Measurements from ENCODE around the gene PKHD1. TPM values are rescaled to one million over a fixed set of nuclear protein-coding genes. Genes with fewer than 3 reads are reported as not detected.

PKHD1 gene
- total RNA-seq, 1 donor from 2014 or later = not detected

- intact Hi-C loops (cut with micrococcal nuclease) = no loop called here
Observed at GRCh38 chr6:51565472-51565871, 521.9 kb downstream of the PKHD1 start.

Other genes starting within 250 kb of the PKHD1 start
- gene IL17A, start 98.8 kb upstream of the PKHD1 start, total RNA-seq = not detected in 2 replicates
- 0.42 and 1.5 TPM in 2 replicates for gene IL17F, start 156.9 kb upstream of the PKHD1 start, total RNA-seq
- gene MCM3, start 197.1 kb upstream of the PKHD1 start, total RNA-seq = 136 and 142 TPM in 2 replicates